ENCODE results near the gene TADA1. TPM values are rescaled to one million over a fixed set of nuclear protein-coding genes. Genes with fewer than 3 reads are reported as not detected.

TADA1 gene
- polyA plus RNA-seq, 2 of the 4 experiments (the other 2 are of a cell fraction), result 11.4 to 25.6 TPM

- H3K4me1 ChIP-seq, result no peaks in the 10 kb centered on the region
- POLR2A ChIA-PET, result no interaction called here
- 67% methylated on average over 1 of the region's 1 CpG for WGBS (ENCODE audit: missing lambda C conversion rate)
- CTCF ChIA-PET, result interaction anchor here (1.4 to 2.5 kb wide), 2 partner anchors 23 to 207 kb away, joined by 5 to 9 read pairs; partner anchors contain the start of gene TADA1
- FAIRE-seq (no peak), ATAC-seq (no peak), DNase-seq (ENCODE audit: low read depth in 1 of 2, low spot score in 1 of 2) (no peak)
- no peak overlapping the region for H3K4me2 ChIP-seq
- no peaks in the 10 kb centered on the region for H3K9me3 ChIP-seq
- H3K27ac ChIP-seq, result no peak overlapping the region
- TF ChIP-seq SMC3 (IDR thresholded peaks at IDR 0.05) (no peak), NR3C1 (IDR thresholded peaks at IDR 0.05) (no peak), CTCF (IDR thresholded peaks at IDR 0.05) (no peak), TFCP2L1 (CRISPR knock-in tag; IDR thresholded peaks at IDR 0.05) (no peak), RCOR1 (IDR thresholded peaks at IDR 0.05; ENCODE audit: low read depth, low read length) (no peak), RNF2 (IDR thresholded peaks at IDR 0.05; ENCODE audit: borderline replicate concordance, low read depth) (no peak), HOXB13 (CRISPR knock-in tag; IDR thresholded peaks at IDR 0.05; ENCODE audit: low read depth) (no peak), KDM1A (IDR thresholded peaks at IDR 0.05; ENCODE audit: low read depth) (no peak)
- no peak overlapping the region for H3K4me3 ChIP-seq
These were observed 23.1 kb downstream of the TADA1 start for GRCh38 chr1:166852918-166853317.

- ChIA-PET POLR2A (interaction anchor here (1.4 kb wide), 1 partner anchor 10 kb away, joined by 6 read pairs; the partner anchor contains the start of gene POGK), CTCF (interaction anchor here (1.0 to 1.7 kb wide), 2 partner anchors 10 to 19 kb away, joined by 3 to 8 read pairs; partner anchors contain the start of gene POGK)
- TF ChIP-seq RNF2 (IDR thresholded peaks at IDR 0.05; ENCODE audit: borderline replicate concordance, low read depth) (no peak), ZC3H11A (IDR thresholded peaks at IDR 0.05) (no peak), TP53 (CRISPR knock-in tag; IDR thresholded peaks at IDR 0.05) (no peak), GATA3 (IDR thresholded peaks at IDR 0.05; ENCODE audit: borderline replicate concordance) (no peak), USF2 (IDR thresholded peaks at IDR 0.05) (no peak), HEYL (CRISPR knock-in tag; IDR thresholded peaks at IDR 0.05) (no peak), RARB (CRISPR knock-in tag; IDR thresholded peaks at IDR 0.05) (no peak), MYC (IDR thresholded peaks at IDR 0.05; ENCODE audit: borderline replicate concordance, low read length) (no peak), E2F6 (IDR thresholded peaks at IDR 0.05; ENCODE audit: borderline replicate concordance, low read depth) (no peak), MAZ (IDR thresholded peaks at IDR 0.05; ENCODE audit: borderline replicate concordance, low read depth, low read length) (no peak), BHLHE40 (IDR thresholded peaks at IDR 0.05; ENCODE audit: low read depth, low read length) (no peak)
- no peak overlapping the region for H3K4me2 ChIP-seq
- DNase-seq (ENCODE audit: low read depth in 1 of 2, low spot score in 1 of 2) (no peak), ATAC-seq (no peak), FAIRE-seq (no peak)
- no peak overlapping the region for H3K27ac ChIP-seq
- 97% methylated on average over 20 of the region's 20 CpGs for WGBS (ENCODE audit: missing lambda C conversion rate)
- H3K4me3 ChIP-seq, result no peak overlapping the region
- H3K9me3 ChIP-seq, result no peaks in the 10 kb centered on the region
- H3K4me1 ChIP-seq, result no peaks in the 10 kb centered on the region
These were observed 26.9 kb downstream of the TADA1 start for GRCh38 chr1:166849135-166849534.

- DNase-seq (ENCODE audit: low read depth in 1 of 2, low spot score in 1 of 2) (no peak), FAIRE-seq (no peak), ATAC-seq (no peak)
- Histone ChIP-seq H3K9me3 (no peaks in the 10 kb centered on the region), H3K4me2 (no peak overlapping the region), H3K27ac (no peak overlapping the region), H3K4me1 (no peaks in the 10 kb centered on the region), H3K4me3 (no peak overlapping the region)
- CTCF ChIA-PET, result interaction anchor here (1.7 kb wide), 1 partner anchor 9 kb away, joined by 8 read pairs; the partner anchor contains the start of gene POGK
- POLR2A ChIA-PET, result interaction anchor here (1.0 to 1.4 kb wide), 2 partner anchors 9 kb away, joined by 4 to 6 read pairs; partner anchors contain the start of gene POGK
- no peak for TF ChIP-seq BCL3 (IDR thresholded peaks at IDR 0.05)
- TF ChIP-seq HES2 (IDR thresholded peaks at IDR 0.05), result no peak
- TF ChIP-seq NR3C1 (IDR thresholded peaks at IDR 0.05), result no peak
- TF ChIP-seq CTCF (IDR thresholded peaks at IDR 0.05), result no peak
- no peak for TF ChIP-seq GATA3 (IDR thresholded peaks at IDR 0.05; ENCODE audit: borderline replicate concordance)
- no peak for TF ChIP-seq USF2 (IDR thresholded peaks at IDR 0.05)
- no peak for TF ChIP-seq MYC (IDR thresholded peaks at IDR 0.05; ENCODE audit: borderline replicate concordance, low read length)
- TF ChIP-seq MAFK (IDR thresholded peaks at IDR 0.05; ENCODE audit: partially characterized antibody), result no peak
- TF ChIP-seq SREBF2 (IDR thresholded peaks at IDR 0.05), result no peak
- TF ChIP-seq KDM1A (IDR thresholded peaks at IDR 0.05; ENCODE audit: low read depth), result no peak
- no peak for TF ChIP-seq PBX3 (IDR thresholded peaks at IDR 0.05)
- no peak for TF ChIP-seq CBX2 (IDR thresholded peaks at IDR 0.05; ENCODE audit: borderline replicate concordance, low read depth)
These were observed 27.9 kb downstream of the TADA1 start for GRCh38 chr1:166848193-166848592.
